Esophagus squamous epithelium (tissue), 4 donors: ENCODE measurements around the gene ATR.

Experiments
- POLR2A ChIP-seq, 4 donors: fragments of 450-650 bp; IDR thresholded peaks; one replicate each; pipeline ENCODE4 v1.6.1; 2017; ENCODE audit warnings: antibody characterized with exemption in 4 of 4, mild to moderate bottlenecking in 4 of 4, moderate library complexity in 3 of 4
- TF ChIP-seq, protein P1 (sequence below), 6 experiments: fragments of 450-650 bp in 4 of 6; fragments of 200-600 bp in 2 of 6; sonication (generic) in 2 of 6; IDR thresholded peaks; one replicate each; pipeline ENCODE4 v1.5.1; 2016 to 2019; ENCODE audit warnings: antibody characterized with exemption in 6 of 6, mild to moderate bottlenecking in 4 of 6, moderate library complexity in 4 of 6

DNA sequence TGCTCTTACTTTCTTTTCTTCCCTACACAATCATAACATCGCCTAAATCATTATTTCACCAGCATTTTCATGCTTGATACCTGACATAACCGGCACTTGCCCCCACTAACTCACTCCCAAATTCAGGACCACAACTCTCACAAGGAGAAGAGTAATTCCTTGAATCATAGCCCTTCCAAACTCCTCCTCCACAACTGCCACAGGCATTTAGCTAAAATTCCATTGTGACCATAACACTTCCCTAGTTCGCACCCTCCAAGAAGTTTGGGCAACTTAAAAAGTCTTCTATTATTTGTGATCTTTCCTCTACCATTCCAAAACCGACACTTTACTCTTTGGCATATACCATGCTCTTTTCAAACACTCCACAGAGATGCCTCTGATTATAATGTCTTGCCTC, 71.3 kb downstream of the ATR start:
- TF ChIP-seq, protein P1, sequence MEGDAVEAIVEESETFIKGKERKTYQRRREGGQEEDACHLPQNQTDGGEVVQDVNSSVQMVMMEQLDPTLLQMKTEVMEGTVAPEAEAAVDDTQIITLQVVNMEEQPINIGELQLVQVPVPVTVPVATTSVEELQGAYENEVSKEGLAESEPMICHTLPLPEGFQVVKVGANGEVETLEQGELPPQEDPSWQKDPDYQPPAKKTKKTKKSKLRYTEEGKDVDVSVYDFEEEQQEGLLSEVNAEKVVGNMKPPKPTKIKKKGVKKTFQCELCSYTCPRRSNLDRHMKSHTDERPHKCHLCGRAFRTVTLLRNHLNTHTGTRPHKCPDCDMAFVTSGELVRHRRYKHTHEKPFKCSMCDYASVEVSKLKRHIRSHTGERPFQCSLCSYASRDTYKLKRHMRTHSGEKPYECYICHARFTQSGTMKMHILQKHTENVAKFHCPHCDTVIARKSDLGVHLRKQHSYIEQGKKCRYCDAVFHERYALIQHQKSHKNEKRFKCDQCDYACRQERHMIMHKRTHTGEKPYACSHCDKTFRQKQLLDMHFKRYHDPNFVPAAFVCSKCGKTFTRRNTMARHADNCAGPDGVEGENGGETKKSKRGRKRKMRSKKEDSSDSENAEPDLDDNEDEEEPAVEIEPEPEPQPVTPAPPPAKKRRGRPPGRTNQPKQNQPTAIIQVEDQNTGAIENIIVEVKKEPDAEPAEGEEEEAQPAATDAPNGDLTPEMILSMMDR (IDR thresholded peaks at IDR 0.05), result no peak
- TF ChIP-seq POLR2A (IDR thresholded peaks at IDR 0.05), result no peak
